Measurements from ENCODE around the gene NEUROG2.

The NEUROG2 gene

DNA sequence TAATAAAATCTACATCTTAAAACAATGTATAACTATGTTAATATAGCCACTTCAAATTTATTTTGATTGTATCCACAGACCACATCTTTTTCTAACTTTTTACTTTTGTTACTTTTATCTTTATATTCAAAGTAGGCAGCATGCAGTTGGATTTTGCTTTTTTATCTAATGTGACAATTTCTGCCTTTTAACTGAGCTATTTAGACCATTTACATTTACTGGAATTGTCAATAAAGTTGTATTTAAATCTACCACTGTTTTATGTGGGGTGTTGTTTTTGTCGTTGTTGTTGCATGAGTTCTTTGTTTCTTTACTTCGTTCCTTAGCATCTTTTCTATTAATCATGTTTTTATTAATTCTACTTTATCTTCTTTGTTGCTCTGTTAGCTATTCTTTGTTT is 42.0 kb downstream of the NEUROG2 start:
- Histone ChIP-seq H3K27ac (ENCODE audit: low read length) (no peak overlapping the region), H3K9ac (ENCODE audit: low read depth, low read length) (no peak overlapping the region), H3K79me2 (ENCODE audit: insufficient read depth, low read length) (no peaks in the 10 kb centered on the region), H2AFZ (ENCODE audit: low read depth, low read length) (no peak overlapping the region), H3K36me3 (ENCODE audit: insufficient read depth, low read length) (no peaks in the 10 kb centered on the region), H3K4me1 (ENCODE audit: insufficient read depth, low read length) (no peaks in the 10 kb centered on the region), H3K4me3 (ENCODE audit: low read depth in 1 of 2, low read length in 2 of 2) (no peak overlapping the region), H3K27me3 (ENCODE audit: insufficient read depth, low read length, poor library complexity) (no peaks in the 10 kb centered on the region), H3K9me3 (ENCODE audit: insufficient read depth, low read length, severe bottlenecking) (no peaks in the 10 kb centered on the region), H3K4me2 (ENCODE audit: insufficient read depth, low read length) (no peak overlapping the region), H4K20me1 (ENCODE audit: insufficient read depth, low read length) (no peaks in the 10 kb centered on the region)
- ATAC-seq (ENCODE audit: insufficient read depth, low read depth) (no peak), DNase-seq (no peak)
- TF ChIP-seq, protein P1, sequence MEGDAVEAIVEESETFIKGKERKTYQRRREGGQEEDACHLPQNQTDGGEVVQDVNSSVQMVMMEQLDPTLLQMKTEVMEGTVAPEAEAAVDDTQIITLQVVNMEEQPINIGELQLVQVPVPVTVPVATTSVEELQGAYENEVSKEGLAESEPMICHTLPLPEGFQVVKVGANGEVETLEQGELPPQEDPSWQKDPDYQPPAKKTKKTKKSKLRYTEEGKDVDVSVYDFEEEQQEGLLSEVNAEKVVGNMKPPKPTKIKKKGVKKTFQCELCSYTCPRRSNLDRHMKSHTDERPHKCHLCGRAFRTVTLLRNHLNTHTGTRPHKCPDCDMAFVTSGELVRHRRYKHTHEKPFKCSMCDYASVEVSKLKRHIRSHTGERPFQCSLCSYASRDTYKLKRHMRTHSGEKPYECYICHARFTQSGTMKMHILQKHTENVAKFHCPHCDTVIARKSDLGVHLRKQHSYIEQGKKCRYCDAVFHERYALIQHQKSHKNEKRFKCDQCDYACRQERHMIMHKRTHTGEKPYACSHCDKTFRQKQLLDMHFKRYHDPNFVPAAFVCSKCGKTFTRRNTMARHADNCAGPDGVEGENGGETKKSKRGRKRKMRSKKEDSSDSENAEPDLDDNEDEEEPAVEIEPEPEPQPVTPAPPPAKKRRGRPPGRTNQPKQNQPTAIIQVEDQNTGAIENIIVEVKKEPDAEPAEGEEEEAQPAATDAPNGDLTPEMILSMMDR (IDR thresholded peaks at IDR 0.05; ENCODE audit: borderline replicate concordance, extremely low read depth, low read length, poor library complexity, severe bottlenecking), result no peak
- TF ChIP-seq EZH2 (IDR thresholded peaks at IDR 0.05; ENCODE audit: borderline replicate concordance, low read depth, low read length, severe bottlenecking), result no peak

DNA sequence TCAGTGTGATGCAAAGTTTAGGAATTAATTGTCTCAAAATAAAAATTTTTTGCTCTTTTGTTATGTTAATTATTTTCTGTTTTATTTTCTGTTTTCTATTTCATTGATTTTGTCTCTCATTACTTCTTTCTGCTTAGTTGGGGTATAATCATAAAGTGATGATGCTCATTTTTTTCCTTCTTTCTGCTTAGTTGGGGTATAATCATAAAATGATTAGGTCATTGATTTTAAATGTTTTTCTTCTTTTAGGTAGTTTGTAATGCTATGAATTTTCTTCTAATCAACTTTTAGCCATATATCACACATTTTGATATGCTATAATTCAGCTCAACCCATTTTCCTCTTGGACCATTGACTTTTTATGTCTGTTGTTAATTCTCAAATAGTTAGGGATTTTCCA is 43.7 kb downstream of the NEUROG2 start:
- H3K4me3 ChIP-seq (ENCODE audit: low read depth in 1 of 2, low read length in 2 of 2), result no peak overlapping the region
- no peaks in the 10 kb centered on the region for H3K9me3 ChIP-seq (ENCODE audit: insufficient read depth, low read length, severe bottlenecking)
- no peak overlapping the region for H3K27ac ChIP-seq (ENCODE audit: low read length)
- H4K20me1 ChIP-seq (ENCODE audit: insufficient read depth, low read length), result no peaks in the 10 kb centered on the region
- no peaks in the 10 kb centered on the region for H3K79me2 ChIP-seq (ENCODE audit: insufficient read depth, low read length)
- TF ChIP-seq, protein P1 (IDR thresholded peaks at IDR 0.05; ENCODE audit: borderline replicate concordance, extremely low read depth, low read length, poor library complexity, severe bottlenecking), result no peak
- TF ChIP-seq EZH2 (IDR thresholded peaks at IDR 0.05; ENCODE audit: borderline replicate concordance, low read depth, low read length, severe bottlenecking), result no peak
- DNase-seq (no peak), ATAC-seq (ENCODE audit: insufficient read depth, low read depth) (no peak)
- no peak overlapping the region for H2AFZ ChIP-seq (ENCODE audit: low read depth, low read length)
- H3K36me3 ChIP-seq (ENCODE audit: insufficient read depth, low read length), result no peaks in the 10 kb centered on the region
- H3K9ac ChIP-seq (ENCODE audit: low read depth, low read length), result no peak overlapping the region
- no peaks in the 10 kb centered on the region for H3K27me3 ChIP-seq (ENCODE audit: insufficient read depth, low read length, poor library complexity)
- H3K4me2 ChIP-seq (ENCODE audit: insufficient read depth, low read length), result no peak overlapping the region
- H3K4me1 ChIP-seq (ENCODE audit: insufficient read depth, low read length), result no peaks in the 10 kb centered on the region

Measured in DND-41 (cell line).